Measurements from ENCODE around the gene ZNF521. TPM values are rescaled to one million over a fixed set of nuclear protein-coding genes. Genes with fewer than 3 reads are reported as not detected.

Gene ZNF521
- total RNA-seq (1 to 10 TPM in 1 of 2 donors, not detected in 1; 1.1 TPM), total RNA-seq (0 to 0.38 reads per million in 2 donors)

DNA sequence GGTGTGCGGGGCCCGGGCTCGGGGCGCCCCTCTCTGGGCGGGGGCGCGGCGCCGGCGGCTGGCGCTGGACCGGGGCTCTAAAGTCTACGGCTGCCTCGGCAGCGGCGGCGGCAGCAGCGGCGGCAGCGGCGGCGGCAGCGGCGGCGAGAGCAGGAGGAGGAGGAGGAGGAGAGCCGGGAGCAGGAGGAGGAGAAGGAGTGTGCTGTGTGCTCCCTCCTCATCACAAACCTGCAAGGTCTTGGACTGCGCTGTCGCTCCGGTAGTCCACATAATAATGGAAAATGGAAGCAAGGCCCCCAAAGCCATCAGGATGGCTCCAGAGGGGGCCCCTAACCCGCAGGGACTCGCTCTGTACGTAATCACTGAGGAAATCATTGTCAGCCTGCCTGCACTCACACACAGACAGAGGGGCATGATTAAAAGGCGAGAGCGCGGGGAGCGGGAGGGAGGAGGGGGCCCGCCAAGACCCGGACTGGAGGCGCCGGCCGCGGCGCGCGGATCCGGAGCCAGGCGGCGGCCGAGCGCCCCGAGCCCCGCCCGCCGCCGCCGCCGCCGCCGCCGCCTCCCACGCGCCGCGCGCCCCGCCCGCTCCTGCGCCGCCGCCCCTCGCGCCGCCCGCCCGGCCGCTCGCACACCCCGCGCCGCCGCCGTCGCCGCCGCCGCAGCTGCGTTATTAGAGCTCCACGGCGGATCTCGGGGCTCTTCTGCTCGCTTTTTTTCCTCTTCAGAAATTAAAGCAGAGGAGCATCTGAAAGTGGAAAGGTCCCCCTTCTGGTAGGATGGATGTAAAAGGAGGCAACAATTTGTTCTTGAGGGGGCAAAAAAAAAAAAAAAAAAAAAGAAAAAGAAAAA is at the start of gene ZNF521:
Gene ZNF521 (minus strand): TSS at position 390 of the 852 bp plus-strand sequence. CDS start 1,220 bp downstream, outside the sequence.
- peak; percentile 80 for ATAC-seq
- no peaks in the 10 kb centered on the region for H3K9me3 ChIP-seq (ENCODE audit: control insufficient read depth, low read length, poor library complexity, severe bottlenecking)
- H3K4me3 Mint-ChIP-seq, result peak within 1 kb of the TSS; percentile 85
- DNase-seq, result peak in 2 of 3 donors; percentile 13 to 26
- no peak within 1 kb of the TSS for H3K27ac Mint-ChIP-seq
- peaks cover 7% of the 10 kb centered on the region for H3K4me1 Mint-ChIP-seq
- peaks cover 37% of the 10 kb centered on the region for H3K27me3 Mint-ChIP-seq
- peaks cover 2% of the 10 kb centered on the region for H3K36me3 Mint-ChIP-seq (ENCODE audit: low read depth)

- no peak for DNase-seq
- Mint-ChIP-seq H3K4me3 (no peak overlapping the region), H3K27me3 (no peaks in the 10 kb centered on the region), H3K36me3 (ENCODE audit: low read depth) (no peaks in the 10 kb centered on the region), H3K4me1 (no peaks in the 10 kb centered on the region), H3K27ac (no peak overlapping the region)
- no peak for ATAC-seq
- no peaks in the 10 kb centered on the region for H3K9me3 ChIP-seq (ENCODE audit: control insufficient read depth, low read length, poor library complexity, severe bottlenecking)
Observed at GRCh38 chr18:25399554-25399953, 47.6 kb upstream of the ZNF521 start.

GRCh38 chr18:25392192-25392591 is 40.2 kb upstream of the ZNF521 start:
- Mint-ChIP-seq H3K36me3 (ENCODE audit: low read depth) (no peaks in the 10 kb centered on the region), H3K4me1 (no peaks in the 10 kb centered on the region), H3K4me3 (no peak overlapping the region), H3K27me3 (peaks cover 5% of the 10 kb centered on the region), H3K27ac (no peak overlapping the region)
- no peaks in the 10 kb centered on the region for H3K9me3 ChIP-seq (ENCODE audit: control insufficient read depth, low read length, poor library complexity, severe bottlenecking)
- DNase-seq (no peak), ATAC-seq (no peak)

- no peak for DNase-seq
- Mint-ChIP-seq H3K4me3 (no peak overlapping the region), H3K36me3 (ENCODE audit: low read depth) (no peaks in the 10 kb centered on the region), H3K27me3 (peaks cover 18% of the 10 kb centered on the region), H3K4me1 (no peaks in the 10 kb centered on the region), H3K27ac (no peak overlapping the region)
- ATAC-seq, result no peak
- H3K9me3 ChIP-seq (ENCODE audit: control insufficient read depth, low read length, poor library complexity, severe bottlenecking), result no peaks in the 10 kb centered on the region
Observed at GRCh38 chr18:25373432-25374179, 21.6 kb upstream of the ZNF521 start.

- DNase-seq (no peak), ATAC-seq (no peak)
- no peaks in the 10 kb centered on the region for H3K9me3 ChIP-seq (ENCODE audit: control insufficient read depth, low read length, poor library complexity, severe bottlenecking)
- H3K27me3 Mint-ChIP-seq, result peaks cover 5% of the 10 kb centered on the region
- H3K36me3 Mint-ChIP-seq (ENCODE audit: low read depth), result no peaks in the 10 kb centered on the region
- H3K4me3 Mint-ChIP-seq, result no peak overlapping the region
- no peaks in the 10 kb centered on the region for H3K4me1 Mint-ChIP-seq
- H3K27ac Mint-ChIP-seq, result no peak overlapping the region
Observed at GRCh38 chr18:25370391-25370790, 18.4 kb upstream of the ZNF521 start.

- H3K9me3 ChIP-seq (ENCODE audit: control insufficient read depth, low read length, poor library complexity, severe bottlenecking), result no peaks in the 10 kb centered on the region
- ATAC-seq (no peak), DNase-seq (no peak)
- Mint-ChIP-seq H3K36me3 (ENCODE audit: low read depth) (no peaks in the 10 kb centered on the region), H3K27me3 (no peaks in the 10 kb centered on the region), H3K4me3 (no peak overlapping the region), H3K4me1 (no peaks in the 10 kb centered on the region), H3K27ac (no peak overlapping the region)
Observed at GRCh38 chr18:25365242-25365641, 13.3 kb upstream of the ZNF521 start.

DNA sequence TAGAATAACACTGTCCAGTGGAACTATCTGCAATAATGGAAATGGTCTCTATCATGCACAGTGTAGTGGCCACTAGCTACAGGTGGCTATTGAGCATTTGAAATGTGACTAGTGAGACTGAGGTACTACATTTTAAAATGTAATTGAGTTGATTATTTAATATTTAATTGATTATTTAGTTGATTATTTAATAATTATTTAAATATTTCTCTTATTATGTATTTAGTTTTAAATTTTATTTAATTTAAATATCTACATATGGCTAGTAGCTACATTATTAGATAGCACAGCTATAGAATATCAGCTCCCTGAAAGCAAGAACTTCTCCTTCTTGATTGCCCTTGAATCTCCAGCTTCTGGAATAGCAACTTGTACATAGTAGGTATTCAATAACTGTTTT is 12.8 kb upstream of the ZNF521 start:
- Mint-ChIP-seq H3K4me1 (no peaks in the 10 kb centered on the region), H3K27ac (no peak overlapping the region), H3K4me3 (no peak overlapping the region), H3K27me3 (no peaks in the 10 kb centered on the region), H3K36me3 (ENCODE audit: low read depth) (no peaks in the 10 kb centered on the region)
- no peak for DNase-seq
- no peaks in the 10 kb centered on the region for H3K9me3 ChIP-seq (ENCODE audit: control insufficient read depth, low read length, poor library complexity, severe bottlenecking)
- no peak for ATAC-seq

GRCh38 chr18:25360301-25360899 is 8.4 kb upstream of the ZNF521 start:
- Mint-ChIP-seq H3K4me1 (no peaks in the 10 kb centered on the region), H3K4me3 (no peak overlapping the region), H3K36me3 (ENCODE audit: low read depth) (no peaks in the 10 kb centered on the region), H3K27me3 (no peaks in the 10 kb centered on the region), H3K27ac (no peak overlapping the region)
- no peak for ATAC-seq
- H3K9me3 ChIP-seq (ENCODE audit: control insufficient read depth, low read length, poor library complexity, severe bottlenecking), result no peaks in the 10 kb centered on the region
- no peak for DNase-seq

DNA sequence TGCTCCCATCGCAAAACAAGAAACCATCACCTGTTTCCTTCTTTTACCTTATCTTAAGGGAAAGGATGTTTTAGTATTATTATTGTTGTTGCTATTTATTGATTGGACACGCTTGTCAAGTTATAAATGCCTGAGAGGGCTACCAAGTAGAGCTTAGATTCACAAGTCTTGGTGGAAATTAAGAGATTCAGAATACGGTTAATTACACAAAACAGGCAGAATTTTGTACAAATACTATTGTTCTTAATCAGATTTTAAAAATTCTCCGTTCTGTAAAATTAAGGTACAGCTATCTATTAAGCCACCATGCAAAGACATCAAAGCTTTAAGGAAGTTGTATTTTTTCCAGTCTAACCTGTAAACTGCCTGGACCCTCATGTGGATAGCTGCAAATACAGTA is 1.1 kb upstream of the ZNF521 start:
- DNase-seq (no peak), ATAC-seq (no peak)
- no peaks in the 10 kb centered on the region for H3K9me3 ChIP-seq (ENCODE audit: control insufficient read depth, low read length, poor library complexity, severe bottlenecking)
- Mint-ChIP-seq H3K4me3 (no peak overlapping the region), H3K4me1 (peaks cover 7% of the 10 kb centered on the region), H3K27me3 (peaks cover 27% of the 10 kb centered on the region), H3K27ac (no peak overlapping the region), H3K36me3 (ENCODE audit: low read depth) (peaks cover 2% of the 10 kb centered on the region)

- ATAC-seq (no peak), DNase-seq (no peak)
- no peaks in the 10 kb centered on the region for H3K9me3 ChIP-seq (ENCODE audit: control insufficient read depth, low read length, poor library complexity, severe bottlenecking)
- H3K36me3 Mint-ChIP-seq (ENCODE audit: low read depth), result peaks cover 2% of the 10 kb centered on the region
- no peak overlapping the region for H3K27ac Mint-ChIP-seq
- H3K4me1 Mint-ChIP-seq, result peaks cover 7% of the 10 kb centered on the region
- H3K27me3 Mint-ChIP-seq, result peaks cover 32% of the 10 kb centered on the region
- H3K4me3 Mint-ChIP-seq, result peak overlapping the region; percentile 28
Observed at GRCh38 chr18:25352629-25353005, 651 bp upstream of the ZNF521 start.

- Mint-ChIP-seq H3K4me3 (peak overlapping the region; percentile 85), H3K27ac (no peak overlapping the region), H3K4me1 (peaks cover 7% of the 10 kb centered on the region), H3K36me3 (ENCODE audit: low read depth) (peaks cover 2% of the 10 kb centered on the region), H3K27me3 (peaks cover 40% of the 10 kb centered on the region)
- ATAC-seq, result no peak
- no peaks in the 10 kb centered on the region for H3K9me3 ChIP-seq (ENCODE audit: control insufficient read depth, low read length, poor library complexity, severe bottlenecking)
- no peak for DNase-seq
Observed at GRCh38 chr18:25351280-25351775, 638 bp downstream of the ZNF521 start.

GRCh38 chr18:25350489-25351251 is 1.3 kb downstream of the ZNF521 start:
- no peak for ATAC-seq
- Mint-ChIP-seq H3K4me1 (peaks cover 7% of the 10 kb centered on the region), H3K27me3 (peaks cover 46% of the 10 kb centered on the region), H3K4me3 (peak overlapping the region; percentile 89), H3K27ac (no peak overlapping the region), H3K36me3 (ENCODE audit: low read depth) (peaks cover 2% of the 10 kb centered on the region)
- DNase-seq, result no peak
- no peaks in the 10 kb centered on the region for H3K9me3 ChIP-seq (ENCODE audit: control insufficient read depth, low read length, poor library complexity, severe bottlenecking)

Data from T-helper 17 cell (primary cell).